HG03039 (cell line): ENCODE results near the gene FAM3D.
A peak's percentile ranks its signal among the peaks of the same experiment; 100 is the strongest.

Experiments used
- ATAC-seq: cut with Tn5 transposase; IDR thresholded peaks from one replicate; pipeline ENCODE4 v1.9.1; 2021; ENCODE audit warnings: mild to moderate bottlenecking, moderate library complexity; ENCODE audit not compliant: unreplicated experiment

The FAM3D gene

GRCh38 chr3:58603606-58604005 lies 63.0 kb downstream of the FAM3D start:
- ATAC-seq, result no peak

GRCh38 chr3:58597770-58598310 lies 68.7 kb downstream of the FAM3D start:
- ATAC-seq, result no peak

DNA sequence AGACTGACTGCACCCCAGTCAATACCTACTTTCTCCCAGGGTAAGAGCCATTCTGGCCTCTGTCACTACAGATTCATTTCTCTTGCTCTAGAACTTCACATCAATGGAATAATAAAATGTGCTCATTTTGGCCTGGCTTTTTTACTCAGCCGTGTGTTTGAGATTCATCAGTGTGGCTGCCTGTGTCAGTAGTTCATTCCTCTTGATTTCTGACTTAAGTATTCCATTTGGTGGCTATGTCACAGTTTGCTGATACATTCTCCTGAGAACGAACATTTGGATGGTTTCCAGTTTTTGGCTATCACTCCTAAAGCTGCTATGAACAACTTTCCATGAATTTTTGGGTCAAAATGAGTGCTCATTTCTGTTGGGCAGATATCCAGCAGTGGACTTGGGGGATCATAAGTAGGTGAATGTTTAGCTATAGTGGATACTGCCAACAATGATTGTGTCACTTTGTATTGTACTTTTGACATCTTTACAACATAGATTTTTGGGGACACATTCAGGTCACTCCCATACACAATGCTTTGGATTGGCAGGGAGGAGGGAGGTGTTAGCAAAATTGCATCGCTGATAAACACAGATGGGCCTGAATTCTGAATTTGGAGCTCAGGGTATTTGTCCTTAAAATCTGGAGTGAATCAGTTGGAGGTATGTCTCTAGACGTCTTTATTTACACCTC lies 69.6 kb downstream of the FAM3D start:
- ATAC-seq, result no peak

GRCh38 chr3:58594117-58594516 lies 72.5 kb downstream of the FAM3D start:
- ATAC-seq, result no peak

DNA sequence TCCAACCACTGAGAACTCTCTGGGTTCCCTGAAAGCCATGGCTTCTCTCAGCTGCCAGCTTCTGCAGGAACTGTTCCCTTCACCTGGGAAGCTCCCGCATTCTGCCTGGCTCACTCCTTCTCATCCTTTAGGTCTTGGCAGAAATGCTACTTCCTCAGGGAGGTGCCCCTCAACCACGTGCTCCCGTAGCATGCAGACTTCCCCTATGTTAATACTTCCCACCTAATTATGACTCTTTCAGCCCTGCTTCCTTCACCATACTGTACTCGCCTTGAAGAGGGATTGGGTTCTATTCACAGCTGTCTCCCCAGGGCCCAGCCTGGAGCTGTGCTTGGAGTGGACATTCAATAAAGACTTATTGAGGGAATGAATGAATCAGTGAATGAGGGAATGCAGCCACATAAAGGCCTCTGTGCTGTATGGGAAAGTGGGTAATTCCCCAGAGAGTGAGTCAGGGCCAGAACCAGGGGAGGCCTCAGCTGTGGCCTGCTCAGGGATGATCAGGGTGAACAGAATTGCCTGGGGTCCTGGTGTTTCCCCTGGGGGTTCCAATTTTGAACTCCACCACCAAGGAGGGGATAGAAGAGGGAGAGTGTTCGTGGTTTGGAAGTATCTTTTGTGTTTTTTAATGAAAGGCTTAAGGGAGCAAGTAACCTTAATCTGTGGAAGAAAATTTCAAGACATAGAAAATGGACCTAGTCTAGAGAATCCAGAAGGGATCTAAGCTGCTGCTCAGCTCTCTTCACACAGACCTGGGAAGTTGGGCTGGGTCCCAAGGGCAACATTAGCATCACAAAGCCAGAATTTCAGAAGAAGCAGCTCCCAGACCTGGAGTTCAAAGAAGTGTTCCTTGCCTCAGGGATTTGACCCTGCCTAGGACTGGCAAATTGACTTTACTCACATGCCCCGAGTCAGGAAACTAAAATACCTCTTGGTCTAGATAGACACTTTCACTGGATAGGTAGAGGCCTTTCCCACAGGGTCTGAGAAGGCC lies 74.8 kb downstream of the FAM3D start:
- no peak for ATAC-seq

DNA sequence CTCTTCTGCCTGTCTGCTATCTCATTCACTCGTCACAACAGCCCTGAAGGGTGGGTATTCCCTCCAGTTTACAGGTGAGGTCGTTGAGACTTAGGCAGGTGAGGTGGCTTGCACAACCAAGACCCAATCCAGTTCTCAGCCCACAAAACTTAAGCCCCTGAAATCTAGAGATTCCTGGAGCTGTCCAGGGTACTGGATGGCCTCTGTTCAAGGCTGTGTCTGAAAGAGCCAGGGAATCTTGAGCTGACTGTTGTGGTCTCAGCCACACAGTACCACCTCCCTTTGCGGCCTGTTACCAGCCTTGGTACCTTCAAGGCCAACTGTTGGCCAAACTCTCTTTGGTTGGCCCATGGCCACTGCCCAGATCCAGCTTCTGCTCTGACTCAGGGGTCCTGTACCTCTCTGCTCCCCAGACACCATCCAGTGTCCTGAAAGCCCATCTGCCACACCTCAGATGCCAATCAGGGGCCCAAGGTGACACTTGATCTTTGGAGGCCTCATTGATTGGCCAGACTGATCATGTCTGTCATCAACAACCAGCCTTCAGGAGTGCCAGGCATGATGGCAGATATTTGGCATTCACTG lies 78.5 kb downstream of the FAM3D start:
- no peak for ATAC-seq

GRCh38 chr3:58586776-58587192 lies 79.8 kb downstream of the FAM3D start:
- no peak for ATAC-seq

- no peak for ATAC-seq
These were observed 80.6 kb downstream of the FAM3D start for GRCh38 chr3:58585994-58586393.

DNA sequence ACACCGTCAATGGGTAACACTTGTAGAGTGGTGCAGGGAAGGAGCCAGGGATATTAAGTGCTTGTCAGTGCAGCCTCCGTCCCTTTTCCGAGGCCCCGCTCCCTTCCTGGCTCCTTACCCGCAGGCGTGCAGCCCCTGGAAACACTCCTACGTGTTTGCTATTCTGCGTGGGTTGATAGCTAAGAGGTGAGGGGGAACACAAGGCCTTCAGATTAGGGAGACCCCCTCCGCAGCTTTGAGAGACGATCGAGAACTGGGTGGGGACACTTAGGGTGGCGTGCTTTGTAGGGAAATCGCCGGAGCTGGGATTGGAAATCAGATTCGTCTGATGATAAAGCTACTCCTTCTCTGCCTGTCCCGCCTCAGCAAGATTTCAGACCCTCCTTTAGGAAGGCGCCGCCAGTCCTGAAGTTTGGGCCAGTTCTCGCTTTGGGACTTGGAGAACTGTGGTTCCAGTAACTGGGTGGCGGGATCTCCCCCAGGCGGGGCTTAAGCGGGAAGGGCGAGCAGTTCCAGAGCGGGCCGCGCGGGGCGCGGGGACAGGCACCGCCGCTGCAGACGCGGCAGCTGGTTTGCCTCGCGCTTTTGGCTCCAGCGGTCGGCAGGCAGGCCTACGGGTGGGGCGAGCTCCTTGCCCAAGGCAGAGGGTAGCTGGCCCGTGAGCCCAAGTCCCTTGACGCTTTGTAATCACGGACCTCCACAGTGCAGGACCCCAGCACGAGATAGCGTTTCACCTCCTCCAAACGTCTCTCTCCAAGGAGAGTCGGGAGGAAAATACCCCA lies 81.4 kb downstream of the FAM3D start:
- peak; percentile 89 for ATAC-seq

GRCh38 chr3:58584690-58585004 lies 81.9 kb downstream of the FAM3D start:
- ATAC-seq, result no peak
